ENCODE data around the gene PCDHGC4.

PCDHGC4 gene

GRCh38 chr5:141533897-141534296, 49.1 kb downstream of the PCDHGC4 start:
- no peak for DNase-seq (ENCODE audit: low read depth)
- in situ Hi-C loops (cut with HindIII; ENCODE audit: low sequenced_read_pairs), result no loop called here
- TF ChIP-seq CTCF (IDR thresholded peaks at IDR 0.05; ENCODE audit: low read depth, low read length, missing control alignments), result no peak

GRCh38 chr5:141534492-141535213, 49.8 kb downstream of the PCDHGC4 start:
- TF ChIP-seq CTCF (IDR thresholded peaks at IDR 0.05; ENCODE audit: low read depth, low read length, missing control alignments), result no peak
- in situ Hi-C loops (cut with HindIII; ENCODE audit: low sequenced_read_pairs), result no loop called here
- DNase-seq (ENCODE audit: low read depth), result no peak
- H3K4me3 ChIP-seq (ENCODE audit: low read depth, low read length), result no peak overlapping the region

More at GRCh38 chr5:141533897-141534296, 49.1 kb downstream of the PCDHGC4 start:
- H3K4me3 ChIP-seq (ENCODE audit: low read depth, low read length), result no peak overlapping the region
